AG09309 (cell line): Measurements from ENCODE around the gene SLC22A23.

Source experiments
- DNase-seq: peaks from one replicate; pipeline ENCODE4 v3.0.0-alpha.2; 2010; ENCODE audit warnings: low read depth
- H3K4me3 ChIP-seq: 2 replicates; pipeline ENCODE4 v1.5.1; 2011; ENCODE audit warnings: mild to moderate bottlenecking, low read depth, low read length, moderate library complexity; ENCODE audit not compliant: control insufficient read depth
- CTCF ChIP-seq: IDR thresholded peaks from 2 replicates; pipeline ENCODE4 v1.5.1; 2011; ENCODE audit warnings: mild to moderate bottlenecking, low read depth, low read length, inconsistent platforms; ENCODE audit not compliant: insufficient read depth, control insufficient read depth; ENCODE audit errors: missing control alignments

Gene SLC22A23

GRCh38 chr6:3291346-3291745 lies 165.5 kb downstream of the SLC22A23 start:
- no peak for DNase-seq
- no peak overlapping the region for H3K4me3 ChIP-seq
- no peak for TF ChIP-seq CTCF

GRCh38 chr6:3290931-3291211 lies 166.0 kb downstream of the SLC22A23 start:
- DNase-seq: no peak
- H3K4me3 ChIP-seq: no peak overlapping the region
- no peak for TF ChIP-seq CTCF

- TF ChIP-seq CTCF: no peak
- no peak for DNase-seq
- no peak overlapping the region for H3K4me3 ChIP-seq
These were observed 166.5 kb downstream of the SLC22A23 start for GRCh38 chr6:3290149-3290930.

- TF ChIP-seq CTCF: no peak
These were observed 167.2 kb downstream of the SLC22A23 start for GRCh38 chr6:3289664-3290055.

GRCh38 chr6:3288711-3289663 lies 167.9 kb downstream of the SLC22A23 start:
- H3K4me3 ChIP-seq: no peak overlapping the region
- no peak for TF ChIP-seq CTCF
- no peak for DNase-seq

More at GRCh38 chr6:3289664-3290055, 167.2 kb downstream of the SLC22A23 start:
- no peak overlapping the region for H3K4me3 ChIP-seq
- no peak for DNase-seq

- H3K4me3 ChIP-seq: no peak overlapping the region
- no peak for DNase-seq
- no peak for TF ChIP-seq CTCF
These were observed 168.7 kb downstream of the SLC22A23 start for GRCh38 chr6:3287976-3288707.
